Measurements from ENCODE around the gene HNRNPUL2. TPM values are rescaled to one million over a fixed set of nuclear protein-coding genes. Genes with fewer than 3 reads are reported as not detected.
"Not testable (repeated sequence)": the region's sequence is repeated elsewhere in the genome, so short reads cannot be mapped to it uniquely, and the experiment has no call there.

The HNRNPUL2 gene
- total RNA-seq, 2 experiments from 2014 or later, result 35.2 to 37.6 TPM

GRCh38 chr11:62737196-62737595 is 9.9 kb upstream of the HNRNPUL2 start:
- no peak overlapping the region for H3K27ac Mint-ChIP-seq
- no peak for TF ChIP-seq CTCF (IDR thresholded peaks at IDR 0.05)
- Histone ChIP-seq H3K4me1 (ENCODE audit: insufficient read depth, low read length) (peaks cover 5% of the 10 kb centered on the region), H3K4me3 (ENCODE audit: low read length) (no peak overlapping the region), H3K27me3 (ENCODE audit: control insufficient read depth in 1 of 2, insufficient read depth in 2 of 2, low read length in 2 of 2) (no peaks in the 10 kb centered on the region), H3K9me3 (ENCODE audit: control insufficient read depth in 1 of 2, insufficient read depth in 1 of 2, low read length in 2 of 2) (no peaks in the 10 kb centered on the region), H3K36me3 (ENCODE audit: insufficient read depth, low read length) (peaks cover 53% of the 10 kb centered on the region), H3K27ac (ENCODE audit: low read depth in 1 of 2, low read length in 2 of 2) (no peak overlapping the region)
- H3K9me3 Mint-ChIP-seq, result no peaks in the 10 kb centered on the region
- no peak for ATAC-seq (ENCODE audit: poor library complexity)
- intact Hi-C loops (cut with DNase I, micrococcal nuclease), result loop anchor here in 1 of 2 experiments (5.0 kb wide), 1 partner anchor 290 kb away; no protein-coding TSS in a partner anchor
- no peak overlapping the region for H3K4me3 Mint-ChIP-seq
- H3K36me3 Mint-ChIP-seq (ENCODE audit: low read depth), result peaks cover 60% of the 10 kb centered on the region
- peaks cover 8% of the 10 kb centered on the region for H3K4me1 Mint-ChIP-seq (ENCODE audit: low read depth)
- ChIA-PET CTCF (interaction anchor here (1.0 kb wide), 1 partner anchor 49 kb away, joined by 4 read pairs; no protein-coding TSS in a partner anchor), POLR2A (interaction anchor here (0.6 to 1.6 kb wide), 4 partner anchors 11 to 104 kb away, joined by 3 to 4 read pairs (median 3); partner anchors contain the start of gene ZBTB3)
- DNase-seq, result no peak
- no peaks in the 10 kb centered on the region for H3K27me3 Mint-ChIP-seq

- TF ChIP-seq CTCF (IDR thresholded peaks at IDR 0.05), result peak; percentile 31
- Mint-ChIP-seq H3K4me3 (peak overlapping the region; percentile 48), H3K27me3 (no peaks in the 10 kb centered on the region), H3K27ac (peak overlapping the region; percentile 65), H3K36me3 (ENCODE audit: low read depth) (peaks cover 59% of the 10 kb centered on the region), H3K4me1 (ENCODE audit: low read depth) (peaks cover 33% of the 10 kb centered on the region), H3K9me3 (no peaks in the 10 kb centered on the region)
- CTCF ChIA-PET, result no interaction called here
- DNase-seq (peak in 2 of 14 experiments; percentile 46 to 59), ATAC-seq (ENCODE audit: poor library complexity) (no peak)
- no peak overlapping the region for H3K27ac ChIP-seq (ENCODE audit: low read depth in 1 of 2, low read length in 2 of 2)
- peaks cover 38% of the 10 kb centered on the region for H3K36me3 ChIP-seq (ENCODE audit: insufficient read depth, low read length)
- H3K4me3 ChIP-seq (ENCODE audit: low read length), result no peak overlapping the region
- no peaks in the 10 kb centered on the region for H3K27me3 ChIP-seq (ENCODE audit: control insufficient read depth in 1 of 2, insufficient read depth in 2 of 2, low read length in 2 of 2)
- H3K9me3 ChIP-seq (ENCODE audit: control insufficient read depth in 1 of 2, insufficient read depth in 1 of 2, low read length in 2 of 2), result no peaks in the 10 kb centered on the region
- H3K4me1 ChIP-seq (ENCODE audit: insufficient read depth, low read length), result peaks cover 30% of the 10 kb centered on the region
- POLR2A ChIA-PET, result interaction anchor here (7.9 kb wide), 1 partner anchor 21 kb away, joined by 228 read pairs; the partner anchor contains the start of gene ZBTB3
- intact Hi-C loops (cut with DNase I, micrococcal nuclease), result no loop called here
Observed at GRCh38 chr11:62732830-62733229, 5.6 kb upstream of the HNRNPUL2 start.

- H3K36me3 Mint-ChIP-seq (ENCODE audit: low read depth), result peaks cover 60% of the 10 kb centered on the region
- Histone ChIP-seq H3K36me3 (ENCODE audit: insufficient read depth, low read length) (peaks cover 23% of the 10 kb centered on the region), H3K4me3 (ENCODE audit: low read length) (peak overlapping the region; percentile 65), H3K4me1 (ENCODE audit: insufficient read depth, low read length) (peaks cover 43% of the 10 kb centered on the region)
- ATAC-seq (ENCODE audit: poor library complexity); H3K9me3 Mint-ChIP-seq; H3K27me3 Mint-ChIP-seq; intact Hi-C loops (cut with DNase I, micrococcal nuclease); H3K27me3 ChIP-seq (ENCODE audit: control insufficient read depth in 1 of 2, insufficient read depth in 2 of 2, low read length in 2 of 2); H3K9me3 ChIP-seq (ENCODE audit: control insufficient read depth in 1 of 2, insufficient read depth in 1 of 2, low read length in 2 of 2); DNase-seq; H3K27ac ChIP-seq (ENCODE audit: low read depth in 1 of 2, low read length in 2 of 2): not testable (repeated sequence)
- peak overlapping the region; percentile 56 for H3K4me3 Mint-ChIP-seq
- peak overlapping the region; percentile 98 for H3K27ac Mint-ChIP-seq
- POLR2A ChIA-PET, result interaction anchor here (1.5 to 7.9 kb wide), 8 partner anchors 20 to 138 kb away, joined by 6 to 228 read pairs (median 84); partner anchors contain the start of genes BSCL2, C11orf98, CSKMT and GNG3
- CTCF ChIA-PET, result interaction anchor here (0.8 to 8.3 kb wide), 4 partner anchors 10 to 57 kb away, joined by 3 to 44 read pairs (median 4); partner anchors contain the start of genes TAF6L and TMEM179B
- peaks cover 52% of the 10 kb centered on the region for H3K4me1 Mint-ChIP-seq (ENCODE audit: low read depth)
Observed at GRCh38 chr11:62730076-62730475, 2.8 kb upstream of the HNRNPUL2 start.
